H1 (cell line): ENCODE measurements around the gene ELFN1. TPM values are rescaled to one million over a fixed set of nuclear protein-coding genes. Genes with fewer than 3 reads are reported as not detected.

ENCODE experiments used
- CTCF ChIA-PET: fragments of 300-600 bp; sonication (Branson Sonifier 250); formaldehyde crosslinking; loops from one replicate; lab custom pipeline; 2021; ENCODE audit not compliant: partially characterized antibody; lab: Charles Lee
- POLR2A ChIA-PET: fragments of 300-600 bp; sonication (Branson Sonifier 250); formaldehyde crosslinking; loops from one replicate; lab custom pipeline; 2021; ENCODE audit warnings: inconsistent platforms; ENCODE audit not compliant: partially characterized antibody; lab: Charles Lee
- DNase-seq, 2 experiments: peaks; one replicate each; pipeline versions ENCODE4 v3.0.0 to v3.0.0-alpha.2; 2010 to 2022; ENCODE audit warnings: low spot score in 2 of 2, low read depth in 1 of 2, mixed read lengths in 1 of 2
- FAIRE-seq: peaks from 2 replicates; lab custom pipeline; 2011; peaks lifted over from hg19 to GRCh38; lab: Jason Lieb, UNC
- H2AFZ ChIP-seq: 2 replicates; pipeline ENCODE4 v1.8.1; 2012; ENCODE audit warnings: low read length, inconsistent platforms
- H2AK5ac ChIP-seq: 2 replicates; pipeline ENCODE4 v1.6.1; 2013; ENCODE audit warnings: low read depth, low read length
- H2BK120ac ChIP-seq: replicated peaks from 2 replicates; pipeline ENCODE3; 2013; ENCODE audit warnings: low read depth, low read length, inconsistent platforms
- H2BK12ac ChIP-seq: 2 replicates; pipeline ENCODE4 v1.6.1; 2013; ENCODE audit warnings: low read depth, low read length
- H2BK15ac ChIP-seq: 2 replicates; pipeline ENCODE4 v1.6.1; 2013; ENCODE audit warnings: low read length
- H2BK20ac ChIP-seq: 2 replicates; pipeline ENCODE4 v1.6.1; 2013; ENCODE audit warnings: low read length
- H2BK5ac ChIP-seq: 2 replicates; pipeline ENCODE4 v1.6.1; 2013; ENCODE audit warnings: low read depth, low read length
- H3K14ac ChIP-seq: 2 replicates; pipeline ENCODE4 v1.6.1; 2013; ENCODE audit warnings: inconsistent platforms; ENCODE audit not compliant: insufficient read length
- H3K18ac ChIP-seq: 2 replicates; pipeline ENCODE4 v1.6.1; 2013; ENCODE audit warnings: low read length; ENCODE audit errors: extremely low read depth
- H3K23ac ChIP-seq: 2 replicates; pipeline ENCODE4 v1.6.1; 2013; ENCODE audit warnings: inconsistent platforms; ENCODE audit not compliant: insufficient read length
- H3K23me2 ChIP-seq: 2 replicates; pipeline ENCODE4 v1.6.1; 2013; ENCODE audit warnings: low read depth, low read length
- H3K27ac ChIP-seq: 2 replicates; pipeline ENCODE4 v1.6.1; 2011; ENCODE audit warnings: low read depth, low read length, inconsistent platforms
- H3K27me3 ChIP-seq, 4 experiments: replicated peaks in 1 of 4; 1 replicate in 1 of 4; 2 replicates in 3 of 4; pipeline versions ENCODE4 v1.6.1 to v1.8.1; 2011 to 2013; ENCODE audit warnings: low read length in 3 of 4, mild to moderate bottlenecking in 3 of 4, inconsistent platforms in 2 of 4, mixed read lengths in 2 of 4, moderate library complexity in 1 of 4; ENCODE audit not compliant: control insufficient read depth in 3 of 4, insufficient read depth in 3 of 4; ENCODE audit errors: extremely low read depth in 1 of 4
- H3K36me3 ChIP-seq, 4 experiments: 2 replicates each; pipeline versions ENCODE4 v1.6.1 to v1.8.1; 2011 to 2013; ENCODE audit warnings: mild to moderate bottlenecking in 4 of 4, low read length in 3 of 4, moderate library complexity in 2 of 4, control low read depth in 1 of 4, inconsistent platforms in 1 of 4; ENCODE audit not compliant: insufficient read depth in 4 of 4, control insufficient read depth in 2 of 4
- H3K4ac ChIP-seq: replicated peaks from 2 replicates; pipeline ENCODE3; 2013; ENCODE audit warnings: low read length, low read depth, mixed read lengths, inconsistent platforms; ENCODE audit not compliant: insufficient read length
- H3K4me1 ChIP-seq, 4 experiments: replicated peaks in 1 of 4; 1 replicate in 1 of 4; 2 replicates in 3 of 4; pipeline versions ENCODE4 v1.6.1 to v1.8.1; 2011 to 2013; ENCODE audit warnings: low read length in 3 of 4, inconsistent platforms in 2 of 4, mixed read lengths in 1 of 4; ENCODE audit not compliant: insufficient read depth in 4 of 4, control insufficient read depth in 3 of 4
- H3K4me2 ChIP-seq, 2 experiments: 2 replicates each; pipeline versions ENCODE4 v1.6.1 to v1.8.1; 2011 to 2013; ENCODE audit warnings: low read depth in 2 of 2, low read length in 2 of 2, control low read depth in 1 of 2, inconsistent platforms in 1 of 2, mild to moderate bottlenecking in 1 of 2; ENCODE audit not compliant: insufficient read depth in 1 of 2
- H3K4me3 ChIP-seq, 4 experiments: fragments of 200-600, 300-600 bp in 1 of 4; sonication (generic), shearing (Covaris generic), sonication (Bioruptor Twin) in 1 of 4; 2 replicates each; pipeline versions ENCODE4 v1.5.1 to v1.8.1; 2011 to 2016; ENCODE audit warnings: low read length in 4 of 4, low read depth in 3 of 4, control low read depth in 2 of 4, inconsistent platforms in 2 of 4, mild to moderate bottlenecking in 2 of 4, mixed read lengths in 1 of 4, moderate library complexity in 1 of 4; ENCODE audit not compliant: insufficient read depth in 2 of 4; ENCODE audit errors: extremely low read depth in 1 of 4
- H3K56ac ChIP-seq: replicated peaks from 2 replicates; pipeline ENCODE3; 2013; ENCODE audit warnings: low read depth, mild to moderate bottlenecking, mixed read lengths, low read length, inconsistent platforms; ENCODE audit not compliant: insufficient read length
- H3K79me1 ChIP-seq: 2 replicates; pipeline ENCODE4 v1.6.1; 2013; ENCODE audit warnings: low read depth, low read length, control low read depth
- H3K79me2 ChIP-seq, 2 experiments: 2 replicates each; pipeline versions ENCODE4 v1.6.1 to v1.8.1; 2012 to 2013; ENCODE audit warnings: low read length in 2 of 2, mild to moderate bottlenecking in 2 of 2, inconsistent platforms in 1 of 2; ENCODE audit not compliant: insufficient read depth in 2 of 2, control insufficient read depth in 1 of 2
- H3K9ac ChIP-seq, 4 experiments: replicated peaks in 1 of 4; 1 replicate in 1 of 4; 2 replicates in 3 of 4; pipeline versions ENCODE4 v1.6.1 to v1.8.1; 2011 to 2013; ENCODE audit warnings: low read depth in 3 of 4, low read length in 3 of 4, control low read depth in 2 of 4, mild to moderate bottlenecking in 2 of 4, moderate library complexity in 2 of 4, inconsistent platforms in 1 of 4; ENCODE audit errors: extremely low read depth in 1 of 4
- H3K9me3 ChIP-seq, 2 experiments: 2 replicates each; pipeline versions ENCODE4 v1.6.1 to v1.8.1; 2012 to 2013; ENCODE audit warnings: mild to moderate bottlenecking in 2 of 2, moderate library complexity in 2 of 2, control low read depth in 1 of 2, inconsistent platforms in 1 of 2, low read depth in 1 of 2, low read length in 1 of 2, mixed read lengths in 1 of 2; ENCODE audit not compliant: insufficient read depth in 2 of 2
- H4K20me1 ChIP-seq, 2 experiments: replicated peaks in 1 of 2; 2 replicates each; pipeline versions ENCODE3 to v1.8.1; 2011 to 2013; ENCODE audit warnings: inconsistent platforms in 2 of 2, low read length in 2 of 2, mild to moderate bottlenecking in 1 of 2; ENCODE audit not compliant: insufficient read depth in 2 of 2, control insufficient read depth in 1 of 2
- H4K5ac ChIP-seq: 2 replicates; pipeline ENCODE4 v1.6.1; 2013; ENCODE audit warnings: low read length, low read depth, mixed read lengths, inconsistent platforms; ENCODE audit not compliant: insufficient read length
- H4K8ac ChIP-seq: 2 replicates; pipeline ENCODE4 v1.8.0; 2013; ENCODE audit warnings: mild to moderate bottlenecking, moderate library complexity, low read length, inconsistent platforms; ENCODE audit not compliant: insufficient read depth; ENCODE audit errors: extremely low read depth
- H4K91ac ChIP-seq: replicated peaks from 2 replicates; pipeline ENCODE3; 2013; ENCODE audit warnings: low read length, mixed read lengths, inconsistent platforms; ENCODE audit not compliant: insufficient read length
- ASH2L ChIP-seq: fragments of 200-600, 300-600 bp; sonication (generic); IDR thresholded peaks from one replicate; pipeline ENCODE4 v1.7.1; 2017; ENCODE audit warnings: low read length
- CBX8 ChIP-seq: fragments of 300-800, 300-1000 bp; sonication (generic); IDR thresholded peaks from 2 replicates; pipeline ENCODE4 v1.7.1; 2016; ENCODE audit warnings: low read depth, low read length, borderline replicate concordance
- JUN ChIP-seq: IDR thresholded peaks from 2 replicates; pipeline ENCODE4 v1.6.1; 2011; ENCODE audit warnings: low read depth, mild to moderate bottlenecking, improper control_type of control experiment, low read length
- KDM5A ChIP-seq: fragments of 200-600 bp; IDR thresholded peaks from 2 replicates; pipeline ENCODE4 v1.7.1; 2012; ENCODE audit warnings: mild to moderate bottlenecking, low read length, inconsistent platforms, mixed read lengths
- NRF1 ChIP-seq: IDR thresholded peaks from 2 replicates; pipeline ENCODE4 v1.6.1; 2011; ENCODE audit warnings: mild to moderate bottlenecking, low read depth, low read length, improper control_type of control experiment
- PHF8 ChIP-seq: fragments of 200-600 bp; sonication (generic); conservative IDR thresholded peaks from 2 replicates; pipeline ENCODE4 v1.7.1; 2012; ENCODE audit warnings: low read depth, mild to moderate bottlenecking, inconsistent platforms, low read length, moderate library complexity
- SAP30 ChIP-seq: fragments of 300-600 bp; sonication (generic); IDR thresholded peaks from 2 replicates; pipeline ENCODE4 v1.7.1; 2012; ENCODE audit warnings: low read length, moderate library complexity, mild to moderate bottlenecking, inconsistent platforms; ENCODE audit not compliant: insufficient read depth, insufficient replicate concordance
- TCF12 ChIP-seq: IDR thresholded peaks from 2 replicates; pipeline ENCODE4 v1.6.1; 2011; ENCODE audit warnings: low read depth, mild to moderate bottlenecking, low read length
- WGBS, 2 experiments: shearing (Covaris generic) in 1 of 2; methylation state at CpG; one replicate each; pipeline versions ENCODE4 v1.1.6 to v1.1.7; 2013 to 2015; ENCODE audit warnings: low lambda C conversion rate in 2 of 2, mixed read lengths in 2 of 2, inconsistent platforms in 1 of 2, low coverage in 1 of 2, missing lambda C conversion rate in 1 of 2; ENCODE audit not compliant: insufficient replicate concordance in 2 of 2, insufficient coverage in 1 of 2, insufficient read length in 1 of 2; ENCODE audit errors: extremely low coverage in 1 of 2, missing lambda C conversion rate in 1 of 2; 5-methylcytosine and 5-hydroxymethylcytosine counted together
- long read RNA-seq, 2 experiments: library from RNA in 1 of 2; library from capped mRNA in 1 of 2; stranded (forward); transcript quantifications; one replicate each; pipeline ENCODE4 v2.0.0, GENCODE V29; 2021; ENCODE audit warnings: inconsistent platforms in 1 of 2
- polyA minus RNA-seq, 3 experiments: library from RNA; depleted of rRNA, polyadenylated mRNA; stranded (reverse); fragments of >200 nt; gene quantifications; 1 replicate in 2 of 3; 2 replicates in 1 of 3; pipeline ENCODE4 v1.2.3, GENCODE V29; 2011
- polyA plus RNA-seq, 7 experiments: library from polyadenylated mRNA; depleted of rRNA in 3 of 7; stranded (reverse) in 5 of 7; unstranded in 2 of 7; fragments of >200 nt in 5 of 7; fragments of 200-250 nt in 2 of 7; gene quantifications; 1 replicate in 5 of 7; 2 replicates in 1 of 7; 4 replicates in 1 of 7; pipeline versions ENCODE4 v1.2.1 to v1.2.3, GENCODE V29; 2011 to 2013; ENCODE audit warnings: missing spikeins in 2 of 7, mixed read lengths in 2 of 7
- total RNA-seq: library from RNA; stranded (reverse); fragmentation: NEBNext Ultra II Directional; extraction: Animal tissue kit (Norgen Biotek cat#: 25700); gene quantifications from 2 replicates; pipeline ENCODE4 v1.2.1, GENCODE V29; 2021

ELFN1 gene
- total RNA-seq: 2.0 and 2.1 TPM in 2 replicates
- 4.5 and 4.8 TPM in 2 replicates for polyA plus RNA-seq (2011; rRNA removed)
- 3.6 TPM for polyA plus RNA-seq (2011; cell fraction: cytosol; rRNA removed)
- polyA plus RNA-seq (2011; cell fraction: nucleus; rRNA removed): 2.8 TPM
- polyA plus RNA-seq (2012, experiment 1 of 2): 1.5 to 4.4 TPM (median 3.3 TPM) in 4 replicates
- polyA plus RNA-seq (2012, experiment 2 of 2): 2.0 TPM
- polyA plus RNA-seq (2013, experiment 1 of 2): 3.3 TPM
- 3.5 TPM for polyA plus RNA-seq (2013, experiment 2 of 2)
- polyA minus RNA-seq (2011; rRNA and poly(A)+ RNA removed): 1.8 and 2.7 TPM in 2 replicates
- polyA minus RNA-seq (2011; cell fraction: cytosol; rRNA and poly(A)+ RNA removed): 3.5 TPM
- polyA minus RNA-seq (2011; cell fraction: nucleus; rRNA and poly(A)+ RNA removed): 1.5 TPM
- long read RNA-seq, experiment 1, partial matches to known transcripts: 0 of 1 reads
- long read RNA-seq, experiment 1, other reads (novel, unspliced or antisense): 1 of 1 reads
- long read RNA-seq, experiment 2, partial matches to known transcripts: 0 of 1 reads
- long read RNA-seq, experiment 2, other reads (novel, unspliced or antisense): 1 of 1 reads

- DNase-seq (peak; percentile 47 to 82), FAIRE-seq (no peak)
- peak within 1 kb of the TSS; percentile 78 for H3K4ac ChIP-seq
- H3K56ac ChIP-seq: no peak within 1 kb of the TSS
- H3K23ac ChIP-seq: no peak within 1 kb of the TSS
- H3K4me2 ChIP-seq: peak within 1 kb of the TSS; percentile 72 to 86
- peak within 1 kb of the TSS; percentile 54 for H2BK120ac ChIP-seq
- no peaks in the 10 kb centered on the region for H3K79me2 ChIP-seq
- H2BK20ac ChIP-seq: no peak within 1 kb of the TSS
- 0 out of 2 replicates have a peak within 1 kb of the TSS, but pooled peaks have one; percentile 16 for H2BK5ac ChIP-seq
- no peaks in the 10 kb centered on the region for H3K9me3 ChIP-seq
- H3K27me3 ChIP-seq: peaks cover 42 to 64% (median 60%) of the 10 kb centered on the region in 4 experiments
- H3K4me3 ChIP-seq: peak within 1 kb of the TSS; percentile 45 to 81 (median 54)
- no peaks in the 10 kb centered on the region for H3K79me1 ChIP-seq
- peaks cover 0 to 10% of the 10 kb centered on the region in 2 experiments for H4K20me1 ChIP-seq
- CTCF ChIA-PET: interaction anchor here (1.3 to 1.7 kb wide), 2 partner anchors 35 to 114 kb away, joined by 3 to 4 read pairs; partner anchors contain the start of gene TMEM184A
- POLR2A ChIA-PET: no interaction called here
- no peak within 1 kb of the TSS for H3K14ac ChIP-seq
- peak within 1 kb of the TSS in 1 of 4 experiments; percentile 37; a peak in 3 of 7 replicates for H3K9ac ChIP-seq
- no peak within 1 kb of the TSS for H2AK5ac ChIP-seq
- no peak within 1 kb of the TSS for H2AFZ ChIP-seq
- 0 out of 2 replicates have a peak within 1 kb of the TSS, but pooled peaks have one; percentile 16 for H2BK15ac ChIP-seq
- no peak within 1 kb of the TSS for H3K27ac ChIP-seq
- peak within 1 kb of the TSS; percentile 60; the same call in 1 of the 2 replicates for H2BK12ac ChIP-seq
- H3K23me2 ChIP-seq: peaks cover 17% of the 10 kb centered on the region; the same call in 1 of the 2 replicates
- H4K5ac ChIP-seq: no peak within 1 kb of the TSS
- 1% methylated on average over 28 of the region's 110 CpGs; no CpG with 5 or more reads in 1 of the 2 experiments for WGBS, 2 experiments
- H4K8ac ChIP-seq: peak within 1 kb of the TSS; percentile 51; the same call in 1 of the 2 replicates
- H3K36me3 ChIP-seq: no peaks in the 10 kb centered on the region
- H3K18ac ChIP-seq: peak within 1 kb of the TSS; percentile 90
- peak within 1 kb of the TSS; percentile 81 for H4K91ac ChIP-seq
- peaks cover 0 to 28% (median 13%) of the 10 kb centered on the region in 4 experiments; a peak in 5 of 7 replicates for H3K4me1 ChIP-seq
- TF ChIP-seq NRF1: no peak
- peak; percentile 21 for TF ChIP-seq ASH2L
- TF ChIP-seq CBX8: no peak
- no peak for TF ChIP-seq TCF12
- TF ChIP-seq PHF8: no peak
- TF ChIP-seq SAP30: no peak
- no peak for TF ChIP-seq JUN
- no peak for TF ChIP-seq KDM5A
These were observed at the start of gene ELFN1 for GRCh38 chr7:1669954-1670893. TSS of gene ELFN1 (plus strand) at chr7:1670277. CDS start at chr7:1744597, 74,320 bp downstream.
